DOHH2 (cell line): ENCODE data around the gene NRSN2.

Experiments used
- H3F3A ChIP-seq: fragments of 200-600 bp; sonication (generic), shearing (Covaris generic); 2 replicates; pipeline ENCODE4 v1.6.0; 2016; ENCODE audit warnings: antibody characterized with exemption, mild to moderate bottlenecking; ENCODE audit not compliant: control insufficient read depth, insufficient read depth
- H3K27ac ChIP-seq: fragments of 200-600 bp; sonication (generic); 2 replicates; pipeline ENCODE4 v1.5.1; 2014; ENCODE audit warnings: low read depth, mild to moderate bottlenecking, low read length, moderate library complexity
- H3K27me3 ChIP-seq: fragments of 200-600 bp; sonication (generic); 2 replicates; pipeline ENCODE4 v1.6.1; 2014; ENCODE audit warnings: mild to moderate bottlenecking, low read length, mixed read lengths; ENCODE audit not compliant: control insufficient read depth
- H3K36me3 ChIP-seq: fragments of 200-600 bp; sonication (generic); 2 replicates; pipeline ENCODE4 v1.6.1; 2014; ENCODE audit warnings: mild to moderate bottlenecking, low read length, moderate library complexity, mixed read lengths; ENCODE audit not compliant: control insufficient read depth
- H3K4me1 ChIP-seq: fragments of 200-600 bp; sonication (generic); 2 replicates; pipeline ENCODE4 v1.6.1; 2014; ENCODE audit warnings: mild to moderate bottlenecking, low read length, mixed read lengths; ENCODE audit not compliant: control insufficient read depth
- H3K4me2 ChIP-seq: fragments of 200-600 bp; sonication (generic); 2 replicates; pipeline ENCODE4 v1.6.0; 2014; ENCODE audit warnings: mild to moderate bottlenecking, low read length, moderate library complexity
- H3K4me3 ChIP-seq: fragments of 200-600 bp; sonication (generic); 2 replicates; pipeline ENCODE4 v1.5.1; 2014; ENCODE audit warnings: mild to moderate bottlenecking, low read length, mixed read lengths
- H3K79me2 ChIP-seq: fragments of 200-600 bp; sonication (generic); 2 replicates; pipeline ENCODE4 v1.6.1; 2014; ENCODE audit warnings: mild to moderate bottlenecking, low read length, mixed read lengths; ENCODE audit not compliant: control insufficient read depth
- H3K9me2 ChIP-seq: fragments of 200-600 bp; sonication (generic); replicated peaks from 2 replicates; pipeline ENCODE4 v1.6.1; 2014; ENCODE audit warnings: mild to moderate bottlenecking, low read length, mixed read lengths; ENCODE audit not compliant: control insufficient read depth
- H3K9me3 ChIP-seq: fragments of 200-600 bp; sonication (generic); 2 replicates; pipeline ENCODE4 v1.6.1; 2014; ENCODE audit warnings: antibody characterized with exemption, low read length, mixed read lengths; ENCODE audit not compliant: control insufficient read depth, insufficient read depth
- H4K20me1 ChIP-seq: fragments of 200-600 bp; sonication (generic); 2 replicates; pipeline ENCODE4 v1.6.0; 2014; ENCODE audit warnings: low read depth, mild to moderate bottlenecking, antibody characterized with exemption, low read length, moderate library complexity; ENCODE audit not compliant: control insufficient read depth, insufficient read depth
- CTCF ChIP-seq: fragments of 200-600 bp; sonication (generic); IDR thresholded peaks from one replicate; pipeline ENCODE4 v1.5.1; 2014; ENCODE audit warnings: antibody characterized with exemption, mild to moderate bottlenecking, low read depth, low read length; ENCODE audit not compliant: poor library complexity, severe bottlenecking
- EZH2phosphoT487 ChIP-seq: fragments of 200-600 bp; sonication (generic); IDR thresholded peaks from 2 replicates; pipeline ENCODE4 v1.6.1; 2017; ENCODE audit warnings: borderline replicate concordance, mild to moderate bottlenecking, antibody characterized with exemption, low read length, moderate library complexity, mixed read lengths

Gene NRSN2

DNA sequence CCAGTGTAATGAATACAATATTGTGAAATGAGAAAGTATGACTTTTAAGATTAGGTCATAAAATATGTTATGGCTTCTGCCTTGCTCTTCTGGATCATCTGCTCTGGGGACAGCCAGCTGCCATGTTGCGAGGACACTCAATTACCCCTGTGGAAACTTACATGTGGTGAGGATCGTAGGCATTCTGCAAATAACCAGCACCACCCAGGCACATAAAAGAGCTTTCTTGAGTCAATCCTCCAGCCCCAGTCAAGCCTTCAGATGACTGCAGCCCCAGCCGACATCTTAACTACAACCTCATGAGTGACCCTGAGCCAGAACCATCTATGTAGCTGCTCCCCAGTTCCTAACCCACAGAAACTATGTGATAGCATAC lies 56.7 kb downstream of the NRSN2 start:
- Histone ChIP-seq H3K27me3 (no peaks in the 10 kb centered on the region), H3K4me1 (peaks cover 32% of the 10 kb centered on the region), H3F3A (peaks cover 3% of the 10 kb centered on the region; the same call in 1 of the 2 replicates), H3K36me3 (no peaks in the 10 kb centered on the region; the same call in 1 of the 2 replicates), H3K9me3 (no peaks in the 10 kb centered on the region), H3K9me2 (no peaks in the 10 kb centered on the region), H3K4me3 (no peak overlapping the region), H3K4me2 (no peak overlapping the region), H3K27ac (no peak overlapping the region), H4K20me1 (no peaks in the 10 kb centered on the region), H3K79me2 (peaks cover 4% of the 10 kb centered on the region)
- TF ChIP-seq EZH2phosphoT487, result no peak
- TF ChIP-seq CTCF, result no peak

DNA sequence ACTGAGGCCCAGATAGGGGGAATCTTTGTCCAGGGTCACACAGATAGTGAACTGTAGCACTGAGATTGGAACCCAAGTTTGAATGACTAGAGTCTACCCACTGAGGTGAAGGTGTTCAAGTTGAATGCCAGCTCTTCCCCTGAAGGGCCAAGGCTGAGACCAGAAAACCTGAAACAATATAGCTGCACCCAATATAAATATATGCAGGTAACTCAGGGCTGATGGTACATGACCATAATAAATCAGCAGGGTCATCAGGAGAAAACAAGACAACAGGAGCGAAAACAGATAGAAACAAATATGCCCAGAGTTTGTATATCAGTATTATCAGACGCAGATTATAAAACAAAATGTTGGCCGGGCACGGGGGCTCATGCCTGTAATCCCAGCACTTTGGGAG lies 57.2 kb downstream of the NRSN2 start:
- TF ChIP-seq EZH2phosphoT487 (no peak), CTCF (no peak)
- no peak overlapping the region for H3K27ac ChIP-seq
- H4K20me1 ChIP-seq, result no peaks in the 10 kb centered on the region

More for the DNA sequence above, 57.2 kb downstream of the NRSN2 start:
- Histone ChIP-seq H3K9me3 (no peaks in the 10 kb centered on the region), H3K4me3 (no peak overlapping the region), H3K9me2 (no peaks in the 10 kb centered on the region), H3F3A (peaks cover 3% of the 10 kb centered on the region; the same call in 1 of the 2 replicates), H3K36me3 (no peaks in the 10 kb centered on the region; the same call in 1 of the 2 replicates), H3K27me3 (no peaks in the 10 kb centered on the region), H3K79me2 (peaks cover 9% of the 10 kb centered on the region), H3K4me2 (no peak overlapping the region), H3K4me1 (peaks cover 37% of the 10 kb centered on the region)
